ENCODE data around the gene RNF175. TPM values are rescaled to one million over a fixed set of nuclear protein-coding genes. Genes with fewer than 3 reads are reported as not detected.

The RNF175 gene
- total and polyA plus RNA-seq, 10 donors: 0.26 to 1.9 (median 0.46) TPM; not detected in 1

GRCh38 chr4:153788413-153789276, 28.8 kb upstream of the RNF175 start, which contains the start of gene SFRP2:
SFRP2 (minus strand) TSS chr4:153789083; CDS start chr4:153788835, 248 bp downstream.
- H3K36me3 ChIP-seq: no peaks in the 10 kb centered on the region
- H3K27ac ChIP-seq: no peak within 1 kb of the TSS
- DNase-seq: peak; percentile 80
- no peaks in the 10 kb centered on the region for H3K9me3 ChIP-seq
- WGBS, 5 donors: 2 to 10% (median 3%) methylated on average over 28 to 72 of the region's 72 CpGs
- peaks cover 30 to 57% (median 51%) of the 10 kb centered on the region in 6 donors for H3K4me1 ChIP-seq
- intact Hi-C loops (cut with DNase I; ENCODE audit: low total_unique reads): no loop called here
- H3K27me3 ChIP-seq (replicated peaks in 1 of 7): peaks cover 15 to 98% (median 85%) of the 10 kb centered on the region in 7 donors
- peak within 1 kb of the TSS in 7 of 8 donors; percentile 4 to 59 (median 25) for H3K4me3 ChIP-seq
- TF ChIP-seq POLR2A (IDR thresholded peaks at IDR 0.05): no peak
- peak in 1 of 3 donors; percentile 25 for TF ChIP-seq POLR2AphosphoS5 (IDR thresholded peaks at IDR 0.05)

DNA sequence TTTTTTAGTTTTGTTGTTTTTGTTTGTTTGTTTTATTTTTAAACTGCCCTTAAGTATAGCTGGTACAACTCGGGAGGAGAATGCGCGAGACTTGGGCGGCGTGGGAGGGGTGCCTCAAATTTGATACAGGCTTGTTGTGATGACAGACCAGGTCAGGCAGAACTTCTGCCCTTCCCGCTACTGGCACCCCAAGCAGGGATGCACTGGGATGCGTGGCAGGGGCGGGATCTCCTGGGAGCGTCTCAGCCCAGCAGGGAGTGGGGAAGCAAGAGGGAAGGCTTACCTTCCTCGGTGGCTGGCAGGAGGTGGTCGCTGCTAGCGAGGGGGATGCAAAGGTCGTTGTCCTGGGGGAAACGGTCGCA, 28.2 kb upstream of the RNF175 start:
- no peaks in the 10 kb centered on the region for H3K9me3 ChIP-seq
- H3K4me1 ChIP-seq: peaks cover 30 to 56% (median 51%) of the 10 kb centered on the region in 6 donors
- no peak for DNase-seq
- 3 to 8% (median 6%) methylated on average over 6 to 15 of the region's 15 CpGs for WGBS, 5 donors
- no peak overlapping the region for H3K27ac ChIP-seq
- TF ChIP-seq POLR2AphosphoS5 (IDR thresholded peaks at IDR 0.05) (no peak), CTCF (IDR thresholded peaks at IDR 0.05 in 8 of 11, conservative IDR thresholded peaks at IDR 0.05 in 3 of 11) (no peak), POLR2A (IDR thresholded peaks at IDR 0.05) (no peak)
- intact Hi-C loops (cut with DNase I; ENCODE audit: low total_unique reads): no loop called here
- peaks cover 15 to 97% (median 82%) of the 10 kb centered on the region in 7 donors for H3K27me3 ChIP-seq (replicated peaks in 1 of 7)
- peak overlapping the region in 2 of 8 donors; percentile 32 to 59 for H3K4me3 ChIP-seq
- no peaks in the 10 kb centered on the region for H3K36me3 ChIP-seq

- Histone ChIP-seq H3K27ac (no peak overlapping the region), H3K36me3 (no peaks in the 10 kb centered on the region), H3K27me3 (replicated peaks in 1 of 7) (peaks cover 15 to 93% (median 78%) of the 10 kb centered on the region in 7 donors), H3K9me3 (no peaks in the 10 kb centered on the region), H3K4me3 (no peak overlapping the region), H3K4me1 (peaks cover 30 to 52% (median 47%) of the 10 kb centered on the region in 6 donors)
- DNase-seq: no peak
- TF ChIP-seq POLR2AphosphoS5 (IDR thresholded peaks at IDR 0.05) (no peak), POLR2A (IDR thresholded peaks at IDR 0.05) (no peak), CTCF (IDR thresholded peaks at IDR 0.05 in 8 of 11, conservative IDR thresholded peaks at IDR 0.05 in 3 of 11) (no peak)
- intact Hi-C loops (cut with DNase I; ENCODE audit: low total_unique reads): no loop called here
- 10 to 23% (median 20%) methylated on average over 5 of the region's 5 CpGs for WGBS, 5 donors
These were observed 27.8 kb upstream of the RNF175 start for GRCh38 chr4:153787575-153787974.

GRCh38 chr4:153787061-153787560, 27.3 kb upstream of the RNF175 start:
- H3K27me3 ChIP-seq (replicated peaks in 1 of 7): peaks cover 15 to 88% (median 73%) of the 10 kb centered on the region in 7 donors
- H3K36me3 ChIP-seq: no peaks in the 10 kb centered on the region

More at GRCh38 chr4:153787061-153787560, 27.3 kb upstream of the RNF175 start:
- TF ChIP-seq POLR2A (IDR thresholded peaks at IDR 0.05) (no peak), CTCF (IDR thresholded peaks at IDR 0.05 in 8 of 11, conservative IDR thresholded peaks at IDR 0.05 in 3 of 11) (no peak), POLR2AphosphoS5 (IDR thresholded peaks at IDR 0.05) (no peak)
- H3K4me1 ChIP-seq: peaks cover 25 to 47% (median 42%) of the 10 kb centered on the region in 6 donors
- no peak overlapping the region for H3K4me3 ChIP-seq
- no peak for DNase-seq
- H3K9me3 ChIP-seq: no peaks in the 10 kb centered on the region
- H3K27ac ChIP-seq: no peak overlapping the region
- 76 to 89% (median 86%) methylated on average over 1 of the region's 1 CpG for WGBS, 5 donors
- intact Hi-C loops (cut with DNase I; ENCODE audit: low total_unique reads): no loop called here

Measured in spleen (tissue), 11 donors.